ENCODE results near the gene STX10. TPM values are rescaled to one million over a fixed set of nuclear protein-coding genes. Genes with fewer than 3 reads are reported as not detected.
A peak's percentile ranks its signal among the peaks of the same experiment; 100 is the strongest.

The STX10 gene
- total and polyA plus RNA-seq, 9 of the 15 experiments (the other 6 are each of a cell fraction or from before 2014, with no cell fraction given), result 0.51 to 66.3 (median 31.0) TPM

DNA sequence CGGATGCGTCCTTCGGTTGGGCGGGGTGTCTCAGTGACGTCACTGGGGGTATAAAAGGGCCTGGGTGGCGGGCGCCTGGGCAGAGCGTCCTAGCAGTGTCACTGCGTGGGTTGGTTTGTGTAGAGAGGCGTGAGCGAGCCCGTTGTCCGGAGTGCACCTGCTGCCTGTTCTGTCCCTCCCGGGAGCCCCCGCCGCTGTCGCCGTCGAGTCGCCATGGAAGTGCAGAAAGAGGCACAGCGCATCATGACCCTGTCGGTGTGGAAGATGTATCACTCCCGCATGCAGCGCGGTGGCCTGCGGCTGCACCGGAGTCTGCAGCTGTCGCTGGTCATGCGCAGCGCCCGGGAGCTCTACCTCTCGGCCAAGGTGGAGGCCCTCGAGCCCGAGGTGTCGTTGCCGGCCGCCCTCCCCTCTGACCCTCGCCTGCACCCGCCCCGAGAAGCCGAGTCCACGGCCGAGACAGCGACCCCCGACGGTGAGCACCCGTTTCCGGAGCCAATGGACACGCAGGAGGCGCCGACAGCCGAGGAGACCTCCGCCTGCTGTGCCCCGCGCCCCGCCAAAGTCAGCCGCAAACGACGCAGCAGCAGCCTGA lies 2.9 kb upstream of the STX10 start (continued):
- TF ChIP-seq, protein P1, sequence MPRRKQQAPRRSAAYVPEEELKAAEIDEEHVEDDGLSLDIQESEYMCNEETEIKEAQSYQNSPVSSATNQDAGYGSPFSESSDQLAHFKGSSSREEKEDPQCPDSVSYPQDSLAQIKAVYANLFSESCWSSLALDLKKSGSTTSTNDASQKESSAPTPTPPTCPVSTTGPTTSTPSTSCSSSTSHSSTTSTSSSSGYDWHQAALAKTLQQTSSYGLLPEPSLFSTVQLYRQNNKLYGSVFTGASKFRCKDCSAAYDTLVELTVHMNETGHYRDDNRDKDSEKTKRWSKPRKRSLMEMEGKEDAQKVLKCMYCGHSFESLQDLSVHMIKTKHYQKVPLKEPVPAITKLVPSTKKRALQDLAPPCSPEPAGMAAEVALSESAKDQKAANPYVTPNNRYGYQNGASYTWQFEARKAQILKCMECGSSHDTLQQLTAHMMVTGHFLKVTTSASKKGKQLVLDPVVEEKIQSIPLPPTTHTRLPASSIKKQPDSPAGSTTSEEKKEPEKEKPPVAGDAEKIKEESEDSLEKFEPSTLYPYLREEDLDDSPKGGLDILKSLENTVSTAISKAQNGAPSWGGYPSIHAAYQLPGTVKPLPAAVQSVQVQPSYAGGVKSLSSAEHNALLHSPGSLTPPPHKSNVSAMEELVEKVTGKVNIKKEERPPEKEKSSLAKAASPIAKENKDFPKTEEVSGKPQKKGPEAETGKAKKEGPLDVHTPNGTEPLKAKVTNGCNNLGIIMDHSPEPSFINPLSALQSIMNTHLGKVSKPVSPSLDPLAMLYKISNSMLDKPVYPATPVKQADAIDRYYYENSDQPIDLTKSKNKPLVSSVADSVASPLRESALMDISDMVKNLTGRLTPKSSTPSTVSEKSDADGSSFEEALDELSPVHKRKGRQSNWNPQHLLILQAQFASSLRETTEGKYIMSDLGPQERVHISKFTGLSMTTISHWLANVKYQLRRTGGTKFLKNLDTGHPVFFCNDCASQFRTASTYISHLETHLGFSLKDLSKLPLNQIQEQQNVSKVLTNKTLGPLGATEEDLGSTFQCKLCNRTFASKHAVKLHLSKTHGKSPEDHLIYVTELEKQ (CRISPR knock-in tag; IDR thresholded peaks at IDR 0.05), result no peak
- TF ChIP-seq XRCC5 (IDR thresholded peaks at IDR 0.05; ENCODE audit: low read depth, low read length) (peak; percentile 81), ZNF224 (CRISPR knock-in tag; IDR thresholded peaks at IDR 0.05) (0 out of 2 replicates have a peak, but pooled peaks have one; percentile 46), ZSCAN32 (CRISPR knock-in tag; IDR thresholded peaks at IDR 0.05) (peak; percentile 58; the same call in 1 of the 2 replicates), FOXM1 (IDR thresholded peaks at IDR 0.05; ENCODE audit: low read depth) (no peak), FOXM1 (CRISPR knock-in tag; IDR thresholded peaks at IDR 0.05; ENCODE audit: low read depth) (peak; percentile 62; the same call in 1 of the 2 replicates), ZNF175 (CRISPR knock-in tag; IDR thresholded peaks at IDR 0.05; ENCODE audit: low read depth) (no peak), RCOR1 (IDR thresholded peaks at IDR 0.05; ENCODE audit: borderline replicate concordance in 1 of 2, low read depth in 2 of 2, low read length in 2 of 2) (peak; percentile 26 to 79; a peak in 3 of 4 replicates), MCM3 (IDR thresholded peaks at IDR 0.05) (no peak)
- TF ChIP-seq, protein P2, sequence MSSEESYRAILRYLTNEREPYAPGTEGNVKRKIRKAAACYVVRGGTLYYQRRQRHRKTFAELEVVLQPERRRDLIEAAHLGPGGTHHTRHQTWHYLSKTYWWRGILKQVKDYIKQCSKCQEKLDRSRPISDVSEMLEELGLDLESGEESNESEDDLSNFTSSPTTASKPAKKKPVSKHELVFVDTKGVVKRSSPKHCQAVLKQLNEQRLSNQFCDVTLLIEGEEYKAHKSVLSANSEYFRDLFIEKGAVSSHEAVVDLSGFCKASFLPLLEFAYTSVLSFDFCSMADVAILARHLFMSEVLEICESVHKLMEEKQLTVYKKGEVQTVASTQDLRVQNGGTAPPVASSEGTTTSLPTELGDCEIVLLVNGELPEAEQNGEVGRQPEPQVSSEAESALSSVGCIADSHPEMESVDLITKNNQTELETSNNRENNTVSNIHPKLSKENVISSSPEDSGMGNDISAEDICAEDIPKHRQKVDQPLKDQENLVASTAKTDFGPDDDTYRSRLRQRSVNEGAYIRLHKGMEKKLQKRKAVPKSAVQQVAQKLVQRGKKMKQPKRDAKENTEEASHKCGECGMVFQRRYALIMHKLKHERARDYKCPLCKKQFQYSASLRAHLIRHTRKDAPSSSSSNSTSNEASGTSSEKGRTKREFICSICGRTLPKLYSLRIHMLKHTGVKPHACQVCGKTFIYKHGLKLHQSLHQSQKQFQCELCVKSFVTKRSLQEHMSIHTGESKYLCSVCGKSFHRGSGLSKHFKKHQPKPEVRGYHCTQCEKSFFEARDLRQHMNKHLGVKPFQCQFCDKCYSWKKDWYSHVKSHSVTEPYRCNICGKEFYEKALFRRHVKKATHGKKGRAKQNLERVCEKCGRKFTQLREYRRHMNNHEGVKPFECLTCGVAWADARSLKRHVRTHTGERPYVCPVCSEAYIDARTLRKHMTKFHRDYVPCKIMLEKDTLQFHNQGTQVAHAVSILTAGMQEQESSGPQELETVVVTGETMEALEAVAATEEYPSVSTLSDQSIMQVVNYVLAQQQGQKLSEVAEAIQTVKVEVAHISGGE (CRISPR knock-in tag; IDR thresholded peaks at IDR 0.05), result peak in 1 of 3 experiments; percentile 28; a peak in 1 of 6 replicates
- TF ChIP-seq, protein P3, sequence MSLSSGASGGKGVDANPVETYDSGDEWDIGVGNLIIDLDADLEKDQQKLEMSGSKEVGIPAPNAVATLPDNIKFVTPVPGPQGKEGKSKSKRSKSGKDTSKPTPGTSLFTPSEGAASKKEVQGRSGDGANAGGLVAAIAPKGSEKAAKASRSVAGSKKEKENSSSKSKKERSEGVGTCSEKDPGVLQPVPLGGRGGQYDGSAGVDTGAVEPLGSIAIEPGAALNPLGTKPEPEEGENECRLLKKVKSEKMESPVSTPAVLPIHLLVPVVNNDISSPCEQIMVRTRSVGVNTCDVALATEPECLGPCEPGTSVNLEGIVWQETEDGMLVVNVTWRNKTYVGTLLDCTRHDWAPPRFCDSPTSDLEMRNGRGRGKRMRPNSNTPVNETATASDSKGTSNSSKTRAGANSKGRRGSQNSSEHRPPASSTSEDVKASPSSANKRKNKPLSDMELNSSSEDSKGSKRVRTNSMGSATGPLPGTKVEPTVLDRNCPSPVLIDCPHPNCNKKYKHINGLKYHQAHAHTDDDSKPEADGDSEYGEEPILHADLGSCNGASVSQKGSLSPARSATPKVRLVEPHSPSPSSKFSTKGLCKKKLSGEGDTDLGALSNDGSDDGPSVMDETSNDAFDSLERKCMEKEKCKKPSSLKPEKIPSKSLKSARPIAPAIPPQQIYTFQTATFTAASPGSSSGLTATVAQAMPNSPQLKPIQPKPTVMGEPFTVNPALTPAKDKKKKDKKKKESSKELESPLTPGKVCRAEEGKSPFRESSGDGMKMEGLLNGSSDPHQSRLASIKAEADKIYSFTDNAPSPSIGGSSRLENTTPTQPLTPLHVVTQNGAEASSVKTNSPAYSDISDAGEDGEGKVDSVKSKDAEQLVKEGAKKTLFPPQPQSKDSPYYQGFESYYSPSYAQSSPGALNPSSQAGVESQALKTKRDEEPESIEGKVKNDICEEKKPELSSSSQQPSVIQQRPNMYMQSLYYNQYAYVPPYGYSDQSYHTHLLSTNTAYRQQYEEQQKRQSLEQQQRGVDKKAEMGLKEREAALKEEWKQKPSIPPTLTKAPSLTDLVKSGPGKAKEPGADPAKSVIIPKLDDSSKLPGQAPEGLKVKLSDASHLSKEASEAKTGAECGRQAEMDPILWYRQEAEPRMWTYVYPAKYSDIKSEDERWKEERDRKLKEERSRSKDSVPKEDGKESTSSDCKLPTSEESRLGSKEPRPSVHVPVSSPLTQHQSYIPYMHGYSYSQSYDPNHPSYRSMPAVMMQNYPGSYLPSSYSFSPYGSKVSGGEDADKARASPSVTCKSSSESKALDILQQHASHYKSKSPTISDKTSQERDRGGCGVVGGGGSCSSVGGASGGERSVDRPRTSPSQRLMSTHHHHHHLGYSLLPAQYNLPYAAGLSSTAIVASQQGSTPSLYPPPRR (CRISPR knock-in tag; IDR thresholded peaks at IDR 0.05; ENCODE audit: borderline replicate concordance), result peak; percentile 69; the same call in 1 of the 2 replicates
- TF ChIP-seq, protein P4, sequence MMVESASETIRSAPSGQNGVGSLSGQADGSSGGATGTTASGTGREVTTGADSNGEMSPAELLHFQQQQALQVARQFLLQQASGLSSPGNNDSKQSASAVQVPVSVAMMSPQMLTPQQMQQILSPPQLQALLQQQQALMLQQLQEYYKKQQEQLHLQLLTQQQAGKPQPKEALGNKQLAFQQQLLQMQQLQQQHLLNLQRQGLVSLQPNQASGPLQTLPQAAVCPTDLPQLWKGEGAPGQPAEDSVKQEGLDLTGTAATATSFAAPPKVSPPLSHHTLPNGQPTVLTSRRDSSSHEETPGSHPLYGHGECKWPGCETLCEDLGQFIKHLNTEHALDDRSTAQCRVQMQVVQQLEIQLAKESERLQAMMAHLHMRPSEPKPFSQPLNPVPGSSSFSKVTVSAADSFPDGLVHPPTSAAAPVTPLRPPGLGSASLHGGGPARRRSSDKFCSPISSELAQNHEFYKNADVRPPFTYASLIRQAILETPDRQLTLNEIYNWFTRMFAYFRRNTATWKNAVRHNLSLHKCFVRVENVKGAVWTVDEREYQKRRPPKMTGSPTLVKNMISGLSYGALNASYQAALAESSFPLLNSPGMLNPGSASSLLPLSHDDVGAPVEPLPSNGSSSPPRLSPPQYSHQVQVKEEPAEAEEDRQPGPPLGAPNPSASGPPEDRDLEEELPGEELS (CRISPR knock-in tag; IDR thresholded peaks at IDR 0.05; ENCODE audit: borderline replicate concordance), result peak; percentile 81

Data from K562 (cell line).